Stimulated activated CD8-positive, alpha-beta memory T cell treated with anti-CD3 and anti-CD28 coated beads, Interleukin-7, amount 100 ng/mL, for 1 hour (primary cell): Measurements from ENCODE around the gene TCL1A.

Experiments used
- DNase-seq, 2 donors: peaks; one replicate each; pipeline ENCODE4 v3.0.0-alpha.2; 2020; ENCODE audit warnings: low read depth in 2 of 2

TCL1A gene

DNA sequence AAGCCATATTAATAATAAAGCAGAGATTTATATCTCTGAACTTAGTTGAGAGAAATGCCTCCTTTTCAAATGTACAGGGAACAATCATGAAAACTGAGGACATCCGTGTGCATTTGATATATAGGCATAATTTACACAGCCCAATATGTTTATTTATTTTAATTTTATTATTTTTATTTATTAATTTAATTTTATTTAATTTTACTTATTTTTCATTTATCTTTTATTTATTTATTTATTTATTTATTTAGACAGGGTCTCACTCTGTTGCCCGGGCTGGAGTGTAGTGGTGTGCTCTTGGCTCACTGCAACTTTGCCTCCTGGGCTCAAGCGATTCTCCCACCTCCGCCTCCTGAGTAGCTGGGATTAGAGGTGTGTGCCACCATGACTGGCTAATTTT is 8.4 kb downstream of the TCL1A start:
- DNase-seq: no peak

DNA sequence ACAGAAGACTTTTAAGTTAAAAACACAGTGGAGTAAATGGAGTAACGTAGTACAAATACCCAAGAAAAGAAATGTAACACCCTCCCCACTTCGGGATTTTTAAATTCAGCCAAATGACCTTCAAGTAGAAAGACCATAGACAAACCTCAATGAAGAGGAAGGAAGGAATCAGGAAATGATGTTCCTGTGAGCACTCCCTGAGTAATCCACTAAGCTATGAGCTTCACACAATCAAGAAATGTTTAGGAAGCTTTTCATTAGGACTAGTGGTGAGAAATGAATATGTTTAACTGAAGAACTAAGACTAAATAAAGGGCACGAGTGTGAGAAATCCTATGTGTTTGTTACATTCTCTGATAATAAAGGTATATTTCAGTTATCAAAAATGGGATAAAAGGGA is 10.1 kb downstream of the TCL1A start:
- no peak for DNase-seq

DNA sequence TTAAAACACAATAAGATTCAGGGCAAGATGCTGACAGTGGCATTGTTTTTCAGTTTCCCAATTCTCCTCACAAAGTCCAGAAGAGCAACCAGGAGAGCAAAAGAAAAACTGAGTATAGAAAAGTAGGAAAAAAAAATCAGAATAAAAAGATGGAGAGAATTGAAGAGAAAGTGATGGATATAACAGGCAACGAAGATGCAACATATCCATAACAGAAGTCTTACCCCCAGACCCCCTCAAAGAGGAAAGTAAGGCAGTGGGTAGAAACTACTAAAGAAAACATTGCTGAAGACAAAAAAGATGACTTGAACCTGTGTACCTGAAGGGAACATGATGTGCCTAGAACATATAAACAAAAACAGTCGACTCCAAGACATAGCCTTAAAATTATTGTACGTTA is 10.6 kb downstream of the TCL1A start:
- no peak for DNase-seq

DNA sequence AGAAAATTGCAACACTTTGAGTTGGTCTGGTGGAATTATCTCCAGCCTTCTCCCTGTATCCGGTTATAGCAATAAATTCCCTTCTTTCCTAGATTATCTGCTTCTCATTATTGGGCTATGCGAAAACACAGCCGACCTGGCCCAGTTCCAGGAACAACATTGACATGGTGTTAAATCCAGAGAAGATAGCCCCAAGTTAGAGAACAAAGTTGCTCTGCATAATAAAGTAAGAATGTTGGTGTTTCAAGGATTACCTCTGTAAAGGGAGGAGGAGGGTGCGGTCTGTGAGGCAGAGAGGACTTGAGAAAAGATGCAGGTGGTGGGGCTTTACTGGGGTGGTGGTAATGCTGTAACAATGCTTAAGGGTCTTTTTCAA is 12.1 kb downstream of the TCL1A start:
- DNase-seq: no peak

DNA sequence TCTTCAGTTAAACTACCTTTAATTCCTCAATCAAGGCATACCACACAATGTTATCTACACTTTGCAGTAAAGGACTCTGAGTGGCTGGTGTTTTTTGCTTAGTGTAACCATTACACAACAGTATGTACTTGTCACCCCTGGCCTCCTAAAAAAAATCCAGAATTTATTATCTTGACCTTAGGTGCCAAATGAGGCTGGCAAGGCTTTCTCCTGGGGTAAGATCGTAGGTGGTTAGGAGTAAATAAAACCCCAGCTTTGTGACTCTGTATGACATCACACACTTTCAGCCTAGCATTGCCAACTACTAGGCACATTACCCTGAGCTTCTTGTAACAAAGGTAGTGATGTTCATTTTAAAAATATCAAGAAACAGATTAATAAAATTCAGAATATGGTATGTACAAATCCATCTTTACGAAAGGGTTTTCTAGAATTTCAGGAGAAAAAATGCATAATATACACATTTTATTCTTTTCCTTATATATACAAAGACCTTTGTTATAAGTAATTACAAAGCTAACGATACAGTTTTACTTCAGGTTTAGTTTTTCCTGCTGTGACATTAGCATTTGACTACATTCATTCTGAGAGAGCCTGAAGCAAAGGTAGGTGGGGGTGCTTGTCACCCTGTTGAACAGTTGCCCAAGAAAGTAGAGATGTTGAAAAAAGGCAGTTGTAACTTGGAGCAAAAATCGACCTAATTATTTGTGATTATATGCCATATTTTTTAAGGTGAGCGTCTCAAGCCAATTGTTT is 13.5 kb downstream of the TCL1A start:
- DNase-seq: no peak

DNA sequence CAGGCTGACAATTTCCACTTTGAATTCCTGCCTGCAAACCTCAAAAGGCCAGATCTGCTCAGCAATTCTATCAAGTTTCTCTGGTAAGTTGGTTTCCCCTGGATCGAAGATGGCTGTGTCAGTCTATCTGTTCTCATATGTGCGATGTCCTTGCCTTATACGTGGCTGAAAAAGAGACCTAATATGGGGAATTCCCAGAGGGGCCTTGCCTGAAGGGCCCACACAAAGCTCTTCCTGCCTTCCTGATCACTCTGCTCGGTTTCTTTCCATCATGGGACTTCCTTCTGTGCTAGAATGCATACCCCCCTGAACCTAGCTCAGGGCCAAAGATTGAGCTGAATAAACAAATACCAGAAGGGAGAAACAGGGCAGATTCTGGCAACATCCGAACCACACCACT is 14.5 kb downstream of the TCL1A start:
- DNase-seq: no peak

DNA sequence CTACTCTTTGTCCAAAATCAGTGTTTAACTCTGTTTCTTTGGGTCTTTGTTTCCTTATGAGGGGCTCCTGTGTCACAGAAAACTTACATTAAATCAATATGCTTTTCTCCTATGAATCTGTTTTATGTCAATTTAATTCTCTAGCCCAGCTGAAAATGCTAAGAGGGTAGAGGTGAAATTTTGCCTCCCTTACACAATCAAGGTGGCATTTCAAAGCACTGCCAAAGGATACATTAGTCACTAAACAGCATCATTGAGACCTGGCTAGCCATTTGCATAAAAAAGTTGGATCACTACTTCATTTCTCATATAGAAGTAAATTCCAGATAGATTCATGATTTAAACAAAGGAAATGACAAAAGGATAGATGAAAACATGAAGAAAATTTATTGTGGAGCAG is 15.6 kb downstream of the TCL1A start:
- DNase-seq: no peak

DNA sequence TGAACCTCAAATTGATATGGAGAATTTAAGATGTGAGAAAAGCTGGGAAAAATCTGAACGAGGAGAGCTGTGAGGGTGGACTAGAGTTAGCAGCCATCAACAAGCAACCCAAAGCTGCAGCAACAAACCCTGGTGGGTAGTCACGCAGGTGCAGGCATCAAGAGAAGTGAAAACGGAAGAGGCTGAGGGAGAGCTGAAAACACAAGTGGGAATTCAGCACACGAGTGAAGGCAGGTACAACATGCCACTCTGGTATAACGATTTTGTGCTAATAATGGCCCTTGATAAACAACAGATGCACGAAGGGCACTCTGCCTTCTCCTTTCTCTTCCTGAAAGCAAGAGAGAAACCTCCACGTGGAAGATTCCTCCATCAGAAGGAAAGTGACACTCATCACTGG is 16.2 kb downstream of the TCL1A start:
- DNase-seq: no peak

DNA sequence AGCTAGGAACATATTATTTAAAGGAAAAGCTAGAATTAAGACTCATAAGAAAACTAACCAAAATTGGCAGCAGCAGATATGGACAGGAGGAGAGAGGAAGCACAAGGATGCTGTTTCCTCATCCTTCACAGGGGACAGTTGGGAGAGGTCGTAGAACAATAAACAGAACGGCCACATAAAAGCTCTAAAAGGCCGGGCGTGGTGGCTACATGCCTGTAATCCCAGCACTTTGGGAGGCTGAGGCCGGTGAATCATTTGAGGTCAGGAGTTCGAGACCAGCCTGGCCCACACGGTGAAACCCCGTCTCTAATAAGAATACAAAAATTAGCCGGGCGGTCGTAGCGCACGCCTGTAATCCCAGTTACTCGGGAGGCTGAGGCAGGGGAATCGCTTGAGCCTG is 17.2 kb downstream of the TCL1A start:
- DNase-seq: no peak

DNA sequence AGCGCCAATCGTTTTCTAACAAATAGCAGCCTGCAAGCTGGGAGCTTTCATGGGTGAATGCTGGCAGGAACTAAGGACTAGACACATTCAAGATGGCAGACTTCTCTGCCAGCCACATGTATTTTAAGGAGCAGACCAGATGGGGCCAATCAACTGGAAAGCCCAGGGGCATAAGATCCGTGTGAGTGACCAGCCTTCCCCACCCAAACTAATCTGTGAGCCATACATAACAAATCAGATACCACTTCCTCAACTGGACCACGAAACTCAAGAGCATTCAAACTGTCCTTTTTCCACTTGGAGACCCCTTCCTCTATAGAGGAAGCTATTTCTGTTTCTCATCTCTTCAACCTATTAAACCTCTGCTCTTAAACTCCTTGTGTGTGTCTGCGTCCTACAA is 18.0 kb downstream of the TCL1A start:
- DNase-seq: no peak

DNA sequence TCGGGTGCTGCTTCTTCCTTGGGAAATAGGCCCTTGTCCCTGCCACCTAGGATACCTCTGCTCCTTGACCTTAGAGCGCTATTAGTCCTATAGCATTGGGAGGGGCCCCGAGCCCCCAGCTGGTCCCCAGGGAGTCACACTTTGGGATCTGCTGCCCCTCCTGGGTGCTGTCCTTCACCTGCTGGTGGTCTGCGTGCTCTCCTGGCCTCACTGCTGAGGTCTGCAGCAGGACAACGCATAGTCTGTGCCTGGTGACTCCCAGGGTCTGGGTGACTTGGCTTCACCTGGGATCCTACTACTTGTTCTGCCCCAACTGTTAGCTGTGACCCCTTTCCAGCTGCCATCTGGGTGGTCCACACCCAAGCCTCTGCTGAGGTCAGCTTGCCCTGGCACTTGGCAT is 18.9 kb downstream of the TCL1A start:
- DNase-seq: no peak

DNA sequence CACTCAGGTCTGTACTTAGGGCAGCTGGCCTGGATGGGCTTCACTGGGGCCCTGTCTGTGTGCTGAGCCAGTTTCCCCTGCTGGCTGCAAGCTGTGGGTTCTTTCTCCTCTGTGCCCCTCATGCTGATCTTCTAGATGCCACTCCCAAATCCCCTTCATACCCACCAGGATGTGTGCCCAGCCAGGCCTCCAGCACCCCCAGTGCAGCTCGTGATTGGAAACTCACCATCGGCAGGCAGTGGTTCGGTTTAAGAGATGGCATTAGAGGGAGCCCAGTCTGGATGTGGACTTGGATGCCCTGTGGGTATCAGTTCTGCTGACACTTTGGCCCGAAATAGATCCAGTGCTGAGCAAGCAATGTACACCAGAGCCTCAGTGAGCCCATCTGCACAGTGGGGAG is 21.8 kb downstream of the TCL1A start:
- DNase-seq: no peak

DNA sequence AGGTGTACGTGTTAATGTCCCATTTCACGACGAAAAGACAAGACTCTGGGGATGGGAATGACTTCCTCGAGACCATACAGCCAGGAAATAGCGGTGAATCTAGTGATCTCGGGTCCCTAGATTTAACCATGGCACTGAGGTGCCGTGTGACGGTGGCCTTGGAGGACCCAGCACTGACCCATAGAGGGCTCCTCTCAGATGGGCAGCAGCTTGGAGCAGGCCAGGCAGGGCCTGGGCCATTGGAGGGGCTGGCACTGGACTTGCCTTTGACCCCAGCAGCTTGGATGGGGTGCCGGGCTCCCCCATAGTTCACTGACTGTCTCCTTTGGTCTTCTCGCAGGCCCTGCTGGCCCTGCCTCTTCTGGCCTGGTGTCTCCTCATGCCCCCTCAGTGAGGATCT is 22.3 kb downstream of the TCL1A start:
- no peak for DNase-seq

DNA sequence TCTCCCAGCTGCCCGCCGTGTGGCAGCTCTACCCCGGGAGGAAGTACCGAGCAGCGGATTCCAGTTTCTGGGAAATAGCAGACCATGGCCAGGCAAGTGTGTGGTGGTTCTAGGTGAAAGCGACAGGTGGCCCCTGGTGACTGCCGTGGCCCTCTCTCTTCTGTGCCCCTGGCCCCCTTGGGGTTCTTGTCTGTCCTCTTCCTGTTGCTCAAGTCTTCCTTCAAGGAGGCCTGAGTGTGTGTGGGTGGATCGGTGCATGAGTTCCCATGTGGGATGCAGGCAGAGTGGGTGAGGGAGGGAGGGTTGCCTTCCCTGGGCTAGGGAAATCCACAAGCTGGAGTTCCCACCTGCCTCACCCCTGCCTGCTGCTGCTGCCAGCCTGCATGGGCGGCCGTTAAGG is 23.1 kb downstream of the TCL1A start:
- no peak for DNase-seq

DNA sequence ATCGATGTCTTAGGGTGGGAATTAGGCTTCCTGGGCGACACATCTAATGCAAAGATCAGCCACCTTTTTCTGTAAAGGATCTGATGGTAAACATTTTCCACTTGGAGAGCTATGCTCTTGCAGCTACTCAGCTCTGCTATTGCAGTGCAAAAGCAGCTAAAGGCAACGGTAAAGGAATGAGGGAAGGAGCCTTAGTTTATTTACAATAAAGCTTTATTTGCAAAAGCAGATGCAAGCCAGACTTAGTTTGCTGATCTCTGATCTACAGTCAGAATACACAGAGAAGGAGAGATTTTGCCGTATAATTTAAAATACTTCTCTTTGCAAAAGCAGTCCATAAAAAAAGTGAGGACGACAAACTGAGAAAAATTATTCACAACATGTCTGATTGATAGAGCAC is 24.5 kb downstream of the TCL1A start:
- DNase-seq: no peak

DNA sequence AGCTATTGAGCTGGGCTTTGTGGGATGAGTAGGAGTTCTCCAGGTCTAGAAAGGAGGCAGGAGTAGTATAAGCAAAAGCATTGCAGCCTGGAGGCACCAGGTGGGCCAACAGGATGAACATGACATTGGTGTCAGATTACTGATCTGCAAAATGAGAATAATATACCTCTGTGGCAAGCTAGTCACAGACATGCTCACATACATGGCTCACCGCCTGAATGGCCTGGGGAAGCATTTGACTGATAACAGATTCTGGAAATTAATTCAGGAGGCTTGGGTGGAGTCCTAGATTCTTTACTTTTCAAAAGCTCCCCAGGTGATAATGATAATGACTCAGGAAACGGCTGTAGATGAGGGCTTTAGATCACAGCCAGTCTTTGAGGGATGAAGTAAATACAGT is 27.0 kb downstream of the TCL1A start:
- DNase-seq: no peak

DNA sequence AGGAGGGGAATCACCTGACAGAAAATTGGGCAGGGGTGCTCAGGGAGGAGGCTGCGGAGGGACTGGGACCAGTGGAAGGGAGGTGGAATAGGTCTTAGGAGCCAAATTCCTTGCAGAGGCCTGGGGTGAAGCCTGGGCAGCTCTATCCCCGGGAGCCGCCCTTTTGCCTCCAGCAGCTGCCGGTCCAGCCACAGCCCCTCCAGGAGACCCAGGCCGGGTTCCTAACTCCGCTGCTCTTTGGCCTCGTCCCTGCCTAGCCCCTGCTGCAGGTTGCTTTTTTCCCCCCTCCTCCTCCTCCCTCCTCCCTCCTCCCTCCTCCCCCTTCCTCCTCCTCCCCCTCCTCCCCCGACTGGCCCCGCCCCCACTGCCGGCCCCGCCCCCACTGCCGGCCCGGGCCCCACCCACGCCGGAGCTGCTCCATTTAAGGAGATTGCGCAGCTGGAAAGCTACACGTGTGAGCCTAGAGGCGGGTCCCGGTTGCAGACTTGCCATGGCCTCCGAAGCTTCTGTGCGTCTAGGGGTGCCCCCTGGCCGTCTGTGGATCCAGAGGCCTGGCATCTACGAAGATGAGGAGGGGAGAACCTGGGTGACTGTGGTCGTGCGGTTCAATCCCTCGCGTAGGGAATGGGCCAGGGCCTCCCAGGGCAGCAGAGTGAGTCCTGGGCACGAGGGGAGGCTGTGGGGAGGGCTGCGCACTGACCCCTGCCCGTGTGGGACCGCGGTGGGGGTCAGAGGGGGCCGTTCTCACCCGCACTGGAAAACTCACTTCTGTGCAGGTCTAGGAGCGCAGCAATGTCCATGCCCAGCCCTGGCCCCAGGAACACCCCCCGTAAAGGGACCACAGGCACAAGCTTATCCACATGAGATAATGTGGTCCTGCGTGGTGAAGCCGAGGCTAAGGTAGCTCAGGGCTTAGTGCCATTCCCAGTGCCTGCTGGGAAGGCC is 27.7 kb downstream of the TCL1A start, which contains the start of gene TCL1B:
TCL1B (plus strand) TSS at position 449 of the 945 bp plus-strand sequence; CDS start at position 491, 42 bp downstream.
- no peak for DNase-seq

DNA sequence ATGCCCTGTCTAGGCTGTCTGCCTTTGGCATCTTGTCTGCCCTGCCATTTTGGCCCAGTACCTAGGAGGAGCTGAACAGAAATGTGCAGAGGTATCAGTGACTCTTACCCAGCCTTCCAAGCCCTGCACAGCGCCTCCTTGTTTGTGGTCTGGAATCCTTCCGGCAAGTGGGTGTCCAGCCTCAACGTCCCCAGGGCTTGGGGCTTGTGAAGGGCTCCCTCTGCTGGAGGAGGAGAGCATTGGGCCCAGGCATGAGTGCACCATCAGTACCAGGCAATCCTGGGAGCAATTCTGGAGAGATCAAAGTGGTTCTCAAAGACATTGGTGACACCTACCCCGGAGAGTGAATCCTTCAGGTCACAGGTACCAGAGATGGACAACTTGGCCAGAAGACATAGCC is 30.1 kb downstream of the TCL1A start:
- peak in 1 of 2 donors; percentile 5 for DNase-seq

DNA sequence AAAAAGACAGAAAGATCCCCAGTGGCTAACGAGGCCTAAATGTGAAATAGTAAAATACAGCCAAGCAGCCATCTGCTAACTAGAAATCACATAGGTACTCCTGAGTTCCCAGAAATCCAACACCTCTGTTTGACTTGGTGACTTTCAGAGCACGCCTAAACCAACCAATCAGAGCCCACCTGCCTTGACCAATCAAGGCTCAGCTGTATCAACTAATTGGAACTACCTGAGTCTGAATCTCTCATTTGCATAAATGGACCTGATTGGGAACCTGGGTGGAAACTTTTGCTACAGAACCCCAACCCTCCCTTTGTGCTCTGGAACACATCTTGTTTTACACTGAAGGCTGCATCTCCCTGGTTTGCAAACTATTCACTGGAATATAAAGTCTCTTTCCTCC is 32.8 kb downstream of the TCL1A start:
- DNase-seq: no peak

DNA sequence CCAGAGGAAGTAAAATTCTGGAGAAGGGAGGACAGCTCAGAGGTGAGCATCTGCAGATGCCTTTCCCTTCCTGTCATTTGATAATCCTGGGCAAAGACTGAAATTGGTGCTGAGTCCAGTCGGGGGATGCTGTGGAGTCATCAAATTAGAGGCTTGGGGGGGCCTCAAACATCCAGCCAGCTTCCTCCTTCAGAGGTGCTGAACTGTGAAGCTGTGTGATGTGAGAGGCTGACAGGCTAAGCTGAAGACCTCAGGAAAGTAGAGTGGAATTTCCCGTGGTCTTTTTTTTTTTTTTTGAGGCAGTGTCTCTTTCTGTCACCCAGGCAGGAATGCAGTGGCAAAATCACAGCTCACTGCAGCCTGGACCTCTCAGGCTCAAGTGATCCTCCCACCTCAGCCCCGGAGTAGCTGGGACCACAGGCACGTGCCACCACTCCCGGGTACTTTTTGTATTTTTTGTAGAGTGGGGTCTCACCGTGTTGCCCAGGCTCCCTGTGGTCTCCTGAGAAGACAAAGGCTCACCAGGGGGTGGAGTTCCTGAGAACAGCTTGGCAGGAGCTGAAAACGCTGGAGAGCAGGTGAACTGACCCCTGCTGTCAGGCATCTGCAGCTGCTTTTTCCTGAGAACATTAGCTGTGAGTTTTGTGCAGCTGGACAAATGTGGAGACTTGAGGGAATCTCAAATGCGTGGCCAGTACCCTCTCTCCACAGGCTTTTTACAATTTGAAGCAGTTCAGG is 33.8 kb downstream of the TCL1A start:
- DNase-seq: no peak

DNA sequence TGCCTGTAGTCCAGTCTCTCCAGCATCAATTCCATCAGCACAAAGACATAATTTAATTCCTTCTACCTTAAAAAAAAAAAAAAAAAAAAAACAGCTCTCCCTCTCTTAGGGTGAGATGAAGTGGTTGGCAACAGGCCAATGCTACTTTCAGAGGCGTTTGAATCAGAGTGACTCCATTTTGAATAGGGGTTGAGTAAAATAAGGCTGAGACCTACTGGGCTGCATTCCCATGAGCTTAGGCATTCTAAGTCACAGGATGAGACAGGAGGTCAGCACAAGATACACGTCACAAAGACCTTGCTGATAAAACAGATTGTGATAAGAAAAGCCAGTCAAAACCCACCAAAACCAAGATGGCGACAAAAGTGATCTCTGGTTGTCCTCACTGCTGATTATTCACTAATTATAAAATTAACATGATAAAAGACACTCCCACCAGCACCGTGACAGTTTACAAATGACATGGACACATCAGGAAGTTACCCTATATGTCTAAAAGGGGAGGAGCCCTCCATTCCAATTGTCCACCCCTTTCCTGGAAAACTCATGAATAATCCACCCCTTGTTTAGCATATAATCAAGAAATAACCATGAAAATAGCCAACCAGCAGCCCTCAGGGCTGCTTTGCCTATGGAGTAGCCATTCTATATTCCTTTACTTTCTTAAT is 34.6 kb downstream of the TCL1A start:
- no peak for DNase-seq
